ENCODE measurements around the gene EXOC4.

Gene EXOC4

GRCh38 chr7:133693281-133693680 is 440.4 kb downstream of the EXOC4 start:
- no peak overlapping the region for H4K5ac ChIP-seq (ENCODE audit: low read length)
- H3K27me3 ChIP-seq (ENCODE audit: insufficient read depth, low read length, poor library complexity), result no peaks in the 10 kb centered on the region
- no peak overlapping the region for H4K8ac ChIP-seq (ENCODE audit: low read depth, low read length)
- WGBS (ENCODE audit: extremely low coverage, insufficient coverage, low lambda C conversion rate), result no CpG with 5 or more reads among the region's 5 CpGs
- no peaks in the 10 kb centered on the region for H3K79me1 ChIP-seq (ENCODE audit: low read length)
- DNase-seq, result no peak
- H3K27ac ChIP-seq (ENCODE audit: low read depth, low read length), result no peak overlapping the region
- H2BK15ac ChIP-seq (replicated peaks; ENCODE audit: low read depth), result no peak overlapping the region
- H3K4me1 ChIP-seq (ENCODE audit: control insufficient read depth, low read depth, low read length), result no peaks in the 10 kb centered on the region
- no peak overlapping the region for H3K56ac ChIP-seq (ENCODE audit: low read length)
- no peaks in the 10 kb centered on the region for H3K36me3 ChIP-seq (ENCODE audit: control insufficient read depth, insufficient read depth, low read length)
- no peak overlapping the region for H3K9ac ChIP-seq (ENCODE audit: low read length)
- no peak overlapping the region for H2BK120ac ChIP-seq (ENCODE audit: low read depth, low read length)
- no peak overlapping the region for H3K18ac ChIP-seq (ENCODE audit: low read length)
- H3K23ac ChIP-seq (ENCODE audit: low read length), result no peak overlapping the region
- H3K79me2 ChIP-seq (ENCODE audit: control insufficient read depth, insufficient read depth, low read length), result no peaks in the 10 kb centered on the region
- H3K4me3 ChIP-seq (ENCODE audit: low read length), result no peak overlapping the region
- H3K4me2 ChIP-seq (ENCODE audit: low read length), result no peak overlapping the region
- no peak overlapping the region for H2BK5ac ChIP-seq (ENCODE audit: low read length)
- no peak overlapping the region for H3K4ac ChIP-seq (ENCODE audit: low read depth, low read length)
- H2AK5ac ChIP-seq (ENCODE audit: low read length), result no peak overlapping the region

DNA sequence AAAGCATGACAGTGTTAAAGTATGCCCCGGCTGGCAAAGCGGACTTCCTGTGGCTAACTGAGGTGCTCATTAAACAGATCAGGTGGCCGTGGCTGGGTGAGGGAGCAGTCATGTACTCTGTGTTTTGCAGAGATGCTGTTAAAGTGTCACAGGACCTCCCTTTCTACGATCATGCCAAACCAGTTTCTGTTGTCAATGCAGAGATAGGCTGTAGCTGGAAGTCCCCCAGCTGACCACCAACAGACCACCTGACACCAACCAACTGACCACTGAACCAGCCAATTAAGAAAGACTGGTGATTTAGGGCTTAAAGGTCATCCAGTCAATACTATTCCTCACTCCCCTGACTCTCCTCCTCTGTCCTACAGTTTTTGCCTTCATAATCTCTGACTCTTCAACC is 443.2 kb downstream of the EXOC4 start:
- Histone ChIP-seq H3K36me3 (ENCODE audit: control insufficient read depth, insufficient read depth, low read length) (no peaks in the 10 kb centered on the region), H4K8ac (ENCODE audit: low read depth, low read length) (no peak overlapping the region), H2AK5ac (ENCODE audit: low read length) (no peak overlapping the region), H3K18ac (ENCODE audit: low read length) (no peak overlapping the region), H3K23ac (ENCODE audit: low read length) (no peak overlapping the region), H3K79me1 (ENCODE audit: low read length) (no peaks in the 10 kb centered on the region), H3K9ac (ENCODE audit: low read length) (no peak overlapping the region), H3K56ac (ENCODE audit: low read length) (no peak overlapping the region), H3K79me2 (ENCODE audit: control insufficient read depth, insufficient read depth, low read length) (no peaks in the 10 kb centered on the region), H3K27ac (ENCODE audit: low read depth, low read length) (no peak overlapping the region), H2BK120ac (ENCODE audit: low read depth, low read length) (no peak overlapping the region), H3K4me2 (ENCODE audit: low read length) (no peak overlapping the region), H3K4me1 (ENCODE audit: control insufficient read depth, low read depth, low read length) (no peaks in the 10 kb centered on the region), H2BK5ac (ENCODE audit: low read length) (no peak overlapping the region), H4K5ac (ENCODE audit: low read length) (no peak overlapping the region), H3K4ac (ENCODE audit: low read depth, low read length) (no peak overlapping the region), H3K4me3 (ENCODE audit: low read length) (no peak overlapping the region), H3K27me3 (ENCODE audit: insufficient read depth, low read length, poor library complexity) (no peaks in the 10 kb centered on the region), H2BK15ac (replicated peaks; ENCODE audit: low read depth) (no peak overlapping the region)
- DNase-seq, result no peak
- no CpG with 5 or more reads among the region's 4 CpGs for WGBS (ENCODE audit: extremely low coverage, insufficient coverage, low lambda C conversion rate)

DNA sequence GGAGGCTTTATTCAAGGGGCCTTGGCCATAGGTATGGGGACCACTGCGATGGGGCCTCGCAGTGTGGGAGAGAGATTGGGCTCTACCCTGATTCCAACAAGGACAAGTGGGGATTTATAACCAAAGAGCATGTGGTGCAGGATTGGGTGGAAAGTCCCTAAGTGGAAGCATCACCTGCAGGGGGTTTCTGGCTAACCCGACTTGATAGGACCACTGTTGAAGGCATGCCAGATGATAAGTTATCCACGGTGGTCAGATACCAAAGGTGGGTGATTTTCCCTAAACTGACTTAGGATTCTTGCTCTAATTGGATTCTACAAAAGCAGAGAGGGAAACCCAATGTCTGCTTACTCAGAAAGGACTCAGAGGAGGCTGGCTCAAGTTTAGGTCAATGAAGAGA is 444.7 kb downstream of the EXOC4 start:
- Histone ChIP-seq H2BK15ac (replicated peaks; ENCODE audit: low read depth) (no peak overlapping the region), H2BK5ac (ENCODE audit: low read length) (no peak overlapping the region), H3K4me2 (ENCODE audit: low read length) (no peak overlapping the region), H3K79me1 (ENCODE audit: low read length) (no peaks in the 10 kb centered on the region), H3K18ac (ENCODE audit: low read length) (no peak overlapping the region), H3K4me1 (ENCODE audit: control insufficient read depth, low read depth, low read length) (no peaks in the 10 kb centered on the region), H4K5ac (ENCODE audit: low read length) (no peak overlapping the region), H2BK120ac (ENCODE audit: low read depth, low read length) (peak overlapping the region; percentile 82), H4K8ac (ENCODE audit: low read depth, low read length) (no peak overlapping the region), H2AK5ac (ENCODE audit: low read length) (no peak overlapping the region), H3K56ac (ENCODE audit: low read length) (no peak overlapping the region), H3K4ac (ENCODE audit: low read depth, low read length) (no peak overlapping the region), H3K23ac (ENCODE audit: low read length) (no peak overlapping the region), H3K9ac (ENCODE audit: low read length) (no peak overlapping the region), H3K27ac (ENCODE audit: low read depth, low read length) (no peak overlapping the region), H3K79me2 (ENCODE audit: control insufficient read depth, insufficient read depth, low read length) (no peaks in the 10 kb centered on the region), H3K27me3 (ENCODE audit: insufficient read depth, low read length, poor library complexity) (no peaks in the 10 kb centered on the region), H3K4me3 (ENCODE audit: low read length) (no peak overlapping the region), H3K36me3 (ENCODE audit: control insufficient read depth, insufficient read depth, low read length) (no peaks in the 10 kb centered on the region)
- no CpG with 5 or more reads among the region's 4 CpGs for WGBS (ENCODE audit: extremely low coverage, insufficient coverage, low lambda C conversion rate)
- DNase-seq, result peak; percentile 51

DNA sequence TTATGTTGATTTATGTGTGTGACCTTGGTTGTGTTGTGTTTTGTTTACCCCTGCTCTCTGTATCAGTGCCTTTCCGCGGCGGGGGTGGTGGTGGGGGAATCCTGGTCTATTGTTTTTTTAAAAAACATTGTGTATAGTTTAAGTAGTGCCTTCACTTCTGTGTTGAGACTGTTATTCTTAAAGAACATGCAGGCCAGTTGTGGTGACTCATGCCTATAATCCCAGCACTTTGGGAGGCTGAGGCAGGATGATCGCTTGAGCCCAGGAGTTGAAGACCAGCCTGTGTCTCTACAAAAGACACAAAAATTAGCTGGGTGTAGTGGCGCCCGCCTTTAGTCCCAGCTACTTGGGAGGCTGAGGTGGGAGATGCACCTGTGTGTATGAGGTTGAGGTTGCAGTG is 445.2 kb downstream of the EXOC4 start:
- Histone ChIP-seq H3K4ac (ENCODE audit: low read depth, low read length) (no peak overlapping the region), H3K4me1 (ENCODE audit: control insufficient read depth, low read depth, low read length) (no peaks in the 10 kb centered on the region), H3K27me3 (ENCODE audit: insufficient read depth, low read length, poor library complexity) (no peaks in the 10 kb centered on the region), H3K27ac (ENCODE audit: low read depth, low read length) (no peak overlapping the region), H3K23ac (ENCODE audit: low read length) (no peak overlapping the region), H2AK5ac (ENCODE audit: low read length) (no peak overlapping the region), H3K9ac (ENCODE audit: low read length) (no peak overlapping the region), H3K36me3 (ENCODE audit: control insufficient read depth, insufficient read depth, low read length) (no peaks in the 10 kb centered on the region), H2BK5ac (ENCODE audit: low read length) (no peak overlapping the region), H2BK15ac (replicated peaks; ENCODE audit: low read depth) (no peak overlapping the region), H4K5ac (ENCODE audit: low read length) (no peak overlapping the region), H3K79me2 (ENCODE audit: control insufficient read depth, insufficient read depth, low read length) (no peaks in the 10 kb centered on the region), H3K4me3 (ENCODE audit: low read length) (no peak overlapping the region), H3K79me1 (ENCODE audit: low read length) (no peaks in the 10 kb centered on the region), H2BK120ac (ENCODE audit: low read depth, low read length) (no peak overlapping the region), H4K8ac (ENCODE audit: low read depth, low read length) (no peak overlapping the region), H3K4me2 (ENCODE audit: low read length) (no peak overlapping the region), H3K18ac (ENCODE audit: low read length) (no peak overlapping the region), H3K56ac (ENCODE audit: low read length) (no peak overlapping the region)
- no peak for DNase-seq
- WGBS (ENCODE audit: extremely low coverage, insufficient coverage, low lambda C conversion rate), result no CpG with 5 or more reads among the region's 6 CpGs

DNA sequence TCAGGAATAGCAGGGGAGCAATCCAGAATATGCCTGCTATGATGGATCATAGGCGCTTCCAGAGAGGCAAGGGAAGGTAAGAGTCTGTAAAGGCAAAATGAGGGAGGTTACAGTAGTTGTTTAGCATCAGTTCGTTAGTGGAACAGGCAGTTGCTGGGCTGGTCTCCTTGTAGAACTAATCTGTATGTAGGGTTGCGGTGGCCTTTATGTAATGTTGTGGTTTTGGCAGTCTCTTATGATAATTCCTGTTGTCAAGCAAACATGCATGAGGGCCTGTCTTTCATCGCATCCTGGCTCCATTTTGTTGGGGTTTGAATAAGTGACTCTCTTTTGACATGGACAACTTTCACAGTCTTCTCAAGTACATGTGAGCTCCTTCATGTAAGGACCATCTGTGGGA is 446.5 kb downstream of the EXOC4 start:
- H3K36me3 ChIP-seq (ENCODE audit: control insufficient read depth, insufficient read depth, low read length), result no peaks in the 10 kb centered on the region
- no peak overlapping the region for H3K18ac ChIP-seq (ENCODE audit: low read length)
- no peak overlapping the region for H2BK5ac ChIP-seq (ENCODE audit: low read length)
- H2AK5ac ChIP-seq (ENCODE audit: low read length), result no peak overlapping the region
- H3K4ac ChIP-seq (ENCODE audit: low read depth, low read length), result no peak overlapping the region
- no peak overlapping the region for H2BK15ac ChIP-seq (replicated peaks; ENCODE audit: low read depth)
- no peak overlapping the region for H4K8ac ChIP-seq (ENCODE audit: low read depth, low read length)
- H3K27me3 ChIP-seq (ENCODE audit: insufficient read depth, low read length, poor library complexity), result no peaks in the 10 kb centered on the region
- no peaks in the 10 kb centered on the region for H3K79me1 ChIP-seq (ENCODE audit: low read length)
- no CpG with 5 or more reads among the region's 4 CpGs for WGBS (ENCODE audit: extremely low coverage, insufficient coverage, low lambda C conversion rate)
- H3K9ac ChIP-seq (ENCODE audit: low read length), result no peak overlapping the region
- H3K4me1 ChIP-seq (ENCODE audit: control insufficient read depth, low read depth, low read length), result no peaks in the 10 kb centered on the region
- H3K56ac ChIP-seq (ENCODE audit: low read length), result no peak overlapping the region
- H3K79me2 ChIP-seq (ENCODE audit: control insufficient read depth, insufficient read depth, low read length), result no peaks in the 10 kb centered on the region
- no peak overlapping the region for H3K27ac ChIP-seq (ENCODE audit: low read depth, low read length)
- no peak overlapping the region for H3K4me2 ChIP-seq (ENCODE audit: low read length)
- no peak overlapping the region for H3K23ac ChIP-seq (ENCODE audit: low read length)
- H3K4me3 ChIP-seq (ENCODE audit: low read length), result no peak overlapping the region
- H2BK120ac ChIP-seq (ENCODE audit: low read depth, low read length), result no peak overlapping the region
- H4K5ac ChIP-seq (ENCODE audit: low read length), result no peak overlapping the region
- no peak for DNase-seq

GRCh38 chr7:133702078-133702477 is 449.2 kb downstream of the EXOC4 start:
- Histone ChIP-seq H2BK15ac (replicated peaks; ENCODE audit: low read depth) (no peak overlapping the region), H3K27me3 (ENCODE audit: insufficient read depth, low read length, poor library complexity) (no peaks in the 10 kb centered on the region), H3K36me3 (ENCODE audit: control insufficient read depth, insufficient read depth, low read length) (no peaks in the 10 kb centered on the region), H2AK5ac (ENCODE audit: low read length) (no peak overlapping the region), H3K4me3 (ENCODE audit: low read length) (no peak overlapping the region), H2BK5ac (ENCODE audit: low read length) (no peak overlapping the region), H3K18ac (ENCODE audit: low read length) (no peak overlapping the region), H3K23ac (ENCODE audit: low read length) (no peak overlapping the region), H4K5ac (ENCODE audit: low read length) (no peak overlapping the region), H3K4me1 (ENCODE audit: control insufficient read depth, low read depth, low read length) (no peaks in the 10 kb centered on the region), H3K4me2 (ENCODE audit: low read length) (no peak overlapping the region), H2BK120ac (ENCODE audit: low read depth, low read length) (no peak overlapping the region), H3K9ac (ENCODE audit: low read length) (no peak overlapping the region), H3K27ac (ENCODE audit: low read depth, low read length) (no peak overlapping the region), H4K8ac (ENCODE audit: low read depth, low read length) (no peak overlapping the region), H3K56ac (ENCODE audit: low read length) (no peak overlapping the region), H3K4ac (ENCODE audit: low read depth, low read length) (no peak overlapping the region), H3K79me2 (ENCODE audit: control insufficient read depth, insufficient read depth, low read length) (no peaks in the 10 kb centered on the region), H3K79me1 (ENCODE audit: low read length) (no peaks in the 10 kb centered on the region)
- peak; percentile 18 for DNase-seq
- WGBS (ENCODE audit: extremely low coverage, insufficient coverage, low lambda C conversion rate), result 100% methylated on average over 1 of the region's 7 CpGs
